ENCODE measurements around the gene P3H2. TPM values are rescaled to one million over a fixed set of nuclear protein-coding genes. Genes with fewer than 3 reads are reported as not detected.
A peak's percentile ranks its signal among the peaks of the same experiment; 100 is the strongest.
"Not testable (repeated sequence)": the region's sequence is repeated elsewhere in the genome, so short reads cannot be mapped to it uniquely, and the experiment has no call there.

P3H2 gene
- total RNA-seq, 1 donor from 2014 or later: 23.5 TPM

DNA sequence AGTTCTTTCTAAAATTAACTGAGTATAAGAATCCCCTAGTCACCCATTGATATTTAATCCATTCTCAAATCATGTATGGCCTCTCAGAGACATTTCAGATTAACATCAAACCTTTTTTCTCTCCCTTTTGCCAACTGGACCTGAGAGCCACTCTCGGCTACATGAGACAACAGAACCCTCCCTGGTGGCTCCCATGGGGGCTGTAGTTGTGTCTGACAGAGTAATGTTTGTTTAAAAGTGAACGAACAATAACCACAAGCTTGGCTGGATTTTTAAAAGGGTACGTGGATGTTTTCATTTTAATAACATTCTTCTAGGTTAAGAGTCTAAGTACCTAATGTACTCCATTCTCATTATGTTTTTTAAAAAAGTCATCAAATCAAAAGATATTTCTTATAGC lies 37.1 kb downstream of the P3H2 start:
- TF ChIP-seq, protein P1, sequence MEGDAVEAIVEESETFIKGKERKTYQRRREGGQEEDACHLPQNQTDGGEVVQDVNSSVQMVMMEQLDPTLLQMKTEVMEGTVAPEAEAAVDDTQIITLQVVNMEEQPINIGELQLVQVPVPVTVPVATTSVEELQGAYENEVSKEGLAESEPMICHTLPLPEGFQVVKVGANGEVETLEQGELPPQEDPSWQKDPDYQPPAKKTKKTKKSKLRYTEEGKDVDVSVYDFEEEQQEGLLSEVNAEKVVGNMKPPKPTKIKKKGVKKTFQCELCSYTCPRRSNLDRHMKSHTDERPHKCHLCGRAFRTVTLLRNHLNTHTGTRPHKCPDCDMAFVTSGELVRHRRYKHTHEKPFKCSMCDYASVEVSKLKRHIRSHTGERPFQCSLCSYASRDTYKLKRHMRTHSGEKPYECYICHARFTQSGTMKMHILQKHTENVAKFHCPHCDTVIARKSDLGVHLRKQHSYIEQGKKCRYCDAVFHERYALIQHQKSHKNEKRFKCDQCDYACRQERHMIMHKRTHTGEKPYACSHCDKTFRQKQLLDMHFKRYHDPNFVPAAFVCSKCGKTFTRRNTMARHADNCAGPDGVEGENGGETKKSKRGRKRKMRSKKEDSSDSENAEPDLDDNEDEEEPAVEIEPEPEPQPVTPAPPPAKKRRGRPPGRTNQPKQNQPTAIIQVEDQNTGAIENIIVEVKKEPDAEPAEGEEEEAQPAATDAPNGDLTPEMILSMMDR (conservative IDR thresholded peaks at IDR 0.05): no peak
- Mint-ChIP-seq H3K4me3 (no peak overlapping the region), H3K36me3 (no peaks in the 10 kb centered on the region), H3K27ac (no peak overlapping the region), H3K27me3 (no peaks in the 10 kb centered on the region), H3K9me3 (no peaks in the 10 kb centered on the region), H3K4me1 (ENCODE audit: unreplicated experiment) (peaks cover 4% of the 10 kb centered on the region)
- no peak for DNase-seq (ENCODE audit: extremely low spot score, unreplicated experiment)

GRCh38 chr3:190081389-190081788 lies 39.3 kb downstream of the P3H2 start:
- Mint-ChIP-seq H3K4me1 (ENCODE audit: unreplicated experiment) (peaks cover 14% of the 10 kb centered on the region), H3K36me3 (no peaks in the 10 kb centered on the region), H3K27ac (no peak overlapping the region), H3K9me3 (no peaks in the 10 kb centered on the region), H3K27me3 (no peaks in the 10 kb centered on the region), H3K4me3 (no peak overlapping the region)
- TF ChIP-seq, protein P1 (conservative IDR thresholded peaks at IDR 0.05): no peak
- no peak for DNase-seq (ENCODE audit: extremely low spot score, unreplicated experiment)

DNA sequence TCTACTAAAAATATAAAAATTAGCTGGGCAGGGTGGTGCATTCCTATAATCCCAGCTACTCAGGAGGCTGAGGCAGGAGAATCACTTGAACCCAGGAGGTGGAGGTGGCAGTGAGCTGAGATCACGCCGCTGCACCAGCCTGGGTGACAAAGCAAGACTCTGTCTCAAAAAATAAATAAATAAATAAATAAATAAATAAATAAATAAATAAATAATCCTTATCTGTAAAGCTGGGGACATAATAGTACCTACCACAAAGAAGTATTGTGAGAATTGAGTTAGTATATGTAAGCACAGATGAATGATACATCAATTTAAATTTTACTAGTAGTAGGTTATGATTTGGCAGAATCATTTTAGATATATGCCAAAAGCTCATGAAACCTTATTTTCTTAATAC lies 41.5 kb downstream of the P3H2 start:
- not testable (repeated sequence) for H3K27ac Mint-ChIP-seq; DNase-seq (ENCODE audit: extremely low spot score, unreplicated experiment); H3K4me3 Mint-ChIP-seq; H3K36me3 Mint-ChIP-seq; H3K27me3 Mint-ChIP-seq; H3K9me3 Mint-ChIP-seq
- H3K4me1 Mint-ChIP-seq (ENCODE audit: unreplicated experiment): peaks cover 20% of the 10 kb centered on the region

DNA sequence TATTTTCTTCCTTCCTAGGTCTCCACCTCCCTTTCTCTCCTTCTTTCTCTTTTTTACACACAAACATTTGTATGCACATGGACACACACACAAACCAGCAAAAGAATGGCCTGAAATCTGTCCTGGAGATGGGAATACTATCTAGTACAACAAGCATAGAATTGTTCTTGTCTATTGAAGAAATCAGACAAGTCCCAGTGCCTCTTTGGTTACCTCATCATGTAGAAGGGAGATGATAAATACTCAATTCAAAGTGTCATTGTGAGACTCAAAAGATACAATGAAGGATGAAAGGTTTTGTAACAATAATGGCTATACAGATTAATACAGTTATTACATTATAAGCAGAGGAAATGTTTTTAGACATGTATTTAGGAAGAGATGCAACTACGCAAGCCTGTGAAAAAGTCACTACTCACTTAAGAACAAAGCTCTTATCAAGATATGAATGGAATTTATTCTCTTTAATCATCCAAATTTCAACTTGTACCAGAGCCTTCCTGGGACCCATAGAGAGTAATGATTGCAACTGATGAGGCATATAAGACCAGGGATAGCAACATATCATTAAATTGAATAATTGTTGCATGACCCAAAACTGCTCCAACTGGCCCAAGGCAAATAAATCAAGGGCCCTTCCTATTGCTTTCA lies 43.2 kb downstream of the P3H2 start:
- peak overlapping the region; percentile 31 for H3K4me3 Mint-ChIP-seq
- no peaks in the 10 kb centered on the region for H3K9me3 Mint-ChIP-seq
- peaks cover 29% of the 10 kb centered on the region for H3K4me1 Mint-ChIP-seq (ENCODE audit: unreplicated experiment)
- no peak for DNase-seq (ENCODE audit: extremely low spot score, unreplicated experiment)
- peak overlapping the region; percentile 77 for H3K27ac Mint-ChIP-seq
- H3K27me3 Mint-ChIP-seq: no peaks in the 10 kb centered on the region
- no peaks in the 10 kb centered on the region for H3K36me3 Mint-ChIP-seq
- TF ChIP-seq, protein P1 (conservative IDR thresholded peaks at IDR 0.05): no peak

DNA sequence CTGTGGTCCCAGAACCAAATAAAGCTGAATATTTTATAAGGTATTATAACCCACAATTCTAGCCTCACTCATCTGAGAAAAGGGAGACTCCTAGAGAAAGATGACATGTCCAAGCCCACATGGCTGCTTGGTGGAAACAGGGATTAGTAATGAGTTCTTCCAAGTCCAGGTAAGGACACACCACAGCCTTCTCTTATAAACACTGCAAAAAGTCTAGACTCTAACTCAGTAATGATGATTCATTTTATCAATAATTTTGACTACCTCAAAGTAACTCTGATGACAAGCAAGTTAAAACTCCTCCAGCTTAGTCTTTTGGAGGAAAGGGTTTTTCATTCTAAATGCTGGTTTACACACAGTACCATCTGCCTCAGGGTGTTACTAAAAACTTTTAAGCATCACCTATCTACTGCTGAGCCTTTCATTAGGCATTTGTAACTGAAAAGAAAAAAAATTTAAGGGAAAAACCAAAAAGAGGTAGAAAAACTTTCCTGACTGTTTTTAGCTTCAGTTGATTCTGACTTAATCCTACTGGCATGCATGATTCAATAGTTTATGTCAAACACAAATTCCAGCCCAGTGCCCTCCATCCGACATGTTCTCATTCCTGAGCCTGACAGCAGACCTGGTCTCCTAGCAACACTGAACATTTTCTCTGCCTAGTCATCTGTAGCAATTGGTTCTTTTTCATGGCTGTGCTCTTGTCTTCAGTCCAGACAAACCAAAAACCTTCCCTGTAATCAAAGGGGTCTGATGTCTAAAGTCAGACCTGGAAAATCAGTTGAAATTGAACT lies 43.9 kb downstream of the P3H2 start:
- peaks cover 29% of the 10 kb centered on the region for H3K4me1 Mint-ChIP-seq (ENCODE audit: unreplicated experiment)
- no peaks in the 10 kb centered on the region for H3K36me3 Mint-ChIP-seq
- peak overlapping the region; percentile 31 for H3K4me3 Mint-ChIP-seq
- no peaks in the 10 kb centered on the region for H3K27me3 Mint-ChIP-seq
- no peaks in the 10 kb centered on the region for H3K9me3 Mint-ChIP-seq
- TF ChIP-seq, protein P1 (conservative IDR thresholded peaks at IDR 0.05): no peak
- no peak for DNase-seq (ENCODE audit: extremely low spot score, unreplicated experiment)
- peak overlapping the region; percentile 77 for H3K27ac Mint-ChIP-seq

- DNase-seq (ENCODE audit: extremely low spot score, unreplicated experiment): no peak
- Mint-ChIP-seq H3K4me3 (no peak overlapping the region), H3K9me3 (no peaks in the 10 kb centered on the region), H3K4me1 (ENCODE audit: unreplicated experiment) (peaks cover 34% of the 10 kb centered on the region), H3K36me3 (no peaks in the 10 kb centered on the region), H3K27ac (no peak overlapping the region), H3K27me3 (no peaks in the 10 kb centered on the region)
- TF ChIP-seq, protein P1 (conservative IDR thresholded peaks at IDR 0.05): no peak
Measured at GRCh38 chr3:190076136-190076535, 44.6 kb downstream of the P3H2 start.
